Measurements from ENCODE around the gene ZNFX1.
"Not testable (repeated sequence)": the region's sequence is repeated elsewhere in the genome, so short reads cannot be mapped to it uniquely, and the experiment has no call there.

The ZNFX1 gene

GRCh38 chr20:49278036-49278817 is at the start of gene ZNFX1:
Gene ZNFX1, minus strand, starts transcription at chr20:49278057. Its CDS starts 2,218 bp downstream, at chr20:49275839.
- in situ Hi-C loops (cut with HindIII; ENCODE audit: low sequenced_read_pairs) = no loop called here

GRCh38 chr20:49326026-49326425 is 48.2 kb upstream of the ZNFX1 start:
- in situ Hi-C loops (cut with HindIII; ENCODE audit: low sequenced_read_pairs) = no loop called here

- in situ Hi-C loops (cut with HindIII; ENCODE audit: low sequenced_read_pairs) = loop anchor here (5.0 kb wide), 2 partner anchors 37 to 168 kb away; no protein-coding TSS in a partner anchor
Measured at GRCh38 chr20:49324306-49324705, 46.4 kb upstream of the ZNFX1 start.

GRCh38 chr20:49323622-49324238 is 45.9 kb upstream of the ZNFX1 start:
- in situ Hi-C loops (cut with HindIII; ENCODE audit: low sequenced_read_pairs) = loop anchor here (5.0 kb wide), 2 partner anchors 36 to 169 kb away; no protein-coding TSS in a partner anchor

GRCh38 chr20:49320460-49320859 is 42.6 kb upstream of the ZNFX1 start:
- in situ Hi-C loops (cut with HindIII; ENCODE audit: low sequenced_read_pairs) = loop anchor here (5.0 kb wide), 2 partner anchors 33 to 172 kb away; no protein-coding TSS in a partner anchor

- in situ Hi-C loops (cut with HindIII; ENCODE audit: low sequenced_read_pairs) = no loop called here
Measured at GRCh38 chr20:49319208-49319809, 41.5 kb upstream of the ZNFX1 start.

GRCh38 chr20:49318430-49319207 is 40.8 kb upstream of the ZNFX1 start:
- in situ Hi-C loops (cut with HindIII; ENCODE audit: low sequenced_read_pairs) = no loop called here

GRCh38 chr20:49318091-49318429 is 40.2 kb upstream of the ZNFX1 start:
- in situ Hi-C loops (cut with HindIII; ENCODE audit: low sequenced_read_pairs) = no loop called here

GRCh38 chr20:49316704-49317103 is 38.8 kb upstream of the ZNFX1 start:
- in situ Hi-C loops (cut with HindIII; ENCODE audit: low sequenced_read_pairs) = no loop called here

GRCh38 chr20:49315580-49315979 is 37.7 kb upstream of the ZNFX1 start:
- in situ Hi-C loops (cut with HindIII; ENCODE audit: low sequenced_read_pairs) = no loop called here

- in situ Hi-C loops (cut with HindIII; ENCODE audit: low sequenced_read_pairs) = not testable (repeated sequence)
Measured at GRCh38 chr20:49314052-49314451, 36.2 kb upstream of the ZNFX1 start.

- in situ Hi-C loops (cut with HindIII; ENCODE audit: low sequenced_read_pairs) = no loop called here
Measured at GRCh38 chr20:49313283-49313682, 35.4 kb upstream of the ZNFX1 start.

- in situ Hi-C loops (cut with HindIII; ENCODE audit: low sequenced_read_pairs) = no loop called here
Measured at GRCh38 chr20:49312661-49313060, 34.8 kb upstream of the ZNFX1 start.

- in situ Hi-C loops (cut with HindIII; ENCODE audit: low sequenced_read_pairs) = no loop called here
Measured at GRCh38 chr20:49310705-49311104, 32.8 kb upstream of the ZNFX1 start.

- in situ Hi-C loops (cut with HindIII; ENCODE audit: low sequenced_read_pairs) = loop anchor here (5.0 kb wide), 1 partner anchor 67 kb away; no protein-coding TSS in a partner anchor
Measured at GRCh38 chr20:49308875-49309274, 31.0 kb upstream of the ZNFX1 start.

GRCh38 chr20:49306903-49307620 is 29.2 kb upstream of the ZNFX1 start:
- in situ Hi-C loops (cut with HindIII; ENCODE audit: low sequenced_read_pairs) = loop anchor here (5.0 kb wide), 1 partner anchor 65 kb away; no protein-coding TSS in a partner anchor

GRCh38 chr20:49303065-49303552 is 25.3 kb upstream of the ZNFX1 start:
- in situ Hi-C loops (cut with HindIII; ENCODE audit: low sequenced_read_pairs) = no loop called here

GRCh38 chr20:49297605-49298530 is 20.0 kb upstream of the ZNFX1 start:
- in situ Hi-C loops (cut with HindIII; ENCODE audit: low sequenced_read_pairs) = no loop called here

- in situ Hi-C loops (cut with HindIII; ENCODE audit: low sequenced_read_pairs) = not testable (repeated sequence)
Measured at GRCh38 chr20:49294002-49294654, 16.3 kb upstream of the ZNFX1 start.

Data from endothelial cell of hepatic sinusoid (primary cell).